CD14-positive monocyte (primary cell): ENCODE data around the gene COL25A1. TPM values are rescaled to one million over a fixed set of nuclear protein-coding genes. Genes with fewer than 3 reads are reported as not detected.

Experiments
- DNase-seq, 3 donors: peaks; one replicate each; pipeline ENCODE4 v3.0.0-alpha.2; 2011 to 2022
- H2AFZ ChIP-seq: 2 replicates; pipeline ENCODE4 v1.6.0; 2012; ENCODE audit warnings: mild to moderate bottlenecking, low read depth, low read length, inconsistent platforms; ENCODE audit not compliant: insufficient read depth, poor library complexity, severe bottlenecking
- H3K27ac ChIP-seq, 2 donors: 1 replicate in 1 of 2; 2 replicates in 1 of 2; pipeline ENCODE4 v1.5.1; 2012 to 2013; ENCODE audit warnings: low read length in 2 of 2, control low read depth in 1 of 2, inconsistent platforms in 1 of 2, low read depth in 1 of 2, mild to moderate bottlenecking in 1 of 2
- H3K27me3 ChIP-seq, 2 donors: one replicate each; pipeline versions ENCODE4 v1.6.0 to v1.6.1; 2011 to 2013; ENCODE audit warnings: low read length in 2 of 2; ENCODE audit not compliant: control insufficient read depth in 2 of 2, insufficient read depth in 2 of 2
- H3K36me3 ChIP-seq, 2 donors: replicated peaks in 1 of 2; 1 replicate in 1 of 2; 2 replicates in 1 of 2; pipeline versions ENCODE4 v1.5.1 to v1.6.1; 2012 to 2013; ENCODE audit warnings: low read length in 2 of 2, control low read depth in 1 of 2, inconsistent platforms in 1 of 2, mild to moderate bottlenecking in 1 of 2; ENCODE audit not compliant: insufficient read depth in 2 of 2, control insufficient read depth in 1 of 2
- H3K4me1 ChIP-seq, 2 donors: 1 replicate in 1 of 2; 2 replicates in 1 of 2; pipeline versions ENCODE4 v1.5.1 to v1.6.1; 2012 to 2013; ENCODE audit warnings: low read length in 2 of 2, control low read depth in 1 of 2, inconsistent platforms in 1 of 2, mild to moderate bottlenecking in 1 of 2, moderate library complexity in 1 of 2; ENCODE audit not compliant: insufficient read depth in 2 of 2, control insufficient read depth in 1 of 2
- H3K4me2 ChIP-seq: replicated peaks from 2 replicates; pipeline ENCODE3; 2012; ENCODE audit warnings: low read length, moderate library complexity, mild to moderate bottlenecking; ENCODE audit not compliant: poor library complexity, severe bottlenecking; ENCODE audit errors: extremely low read depth
- H3K4me3 ChIP-seq, 3 experiments: fragments of 200-600 bp in 1 of 3; sonication (generic) in 1 of 3; replicated peaks in 1 of 3; 1 replicate in 2 of 3; 2 replicates in 1 of 3; pipeline ENCODE4 v1.5.1; 2011 to 2013; ENCODE audit warnings: low read length in 3 of 3, mild to moderate bottlenecking in 3 of 3, control low read depth in 2 of 3, low read depth in 2 of 3, inconsistent platforms in 1 of 3, moderate library complexity in 1 of 3
- H3K79me2 ChIP-seq: 2 replicates; pipeline ENCODE4 v1.6.0; 2012; ENCODE audit warnings: mild to moderate bottlenecking, control low read depth, inconsistent platforms, low read length, moderate library complexity; ENCODE audit not compliant: insufficient read depth
- H3K9ac ChIP-seq: 2 replicates; pipeline ENCODE4 v1.6.0; 2017; ENCODE audit warnings: low read length, mild to moderate bottlenecking; ENCODE audit not compliant: insufficient read depth, poor library complexity, severe bottlenecking
- H3K9me3 ChIP-seq, 2 donors: replicated peaks in 1 of 2; 1 replicate in 1 of 2; 2 replicates in 1 of 2; pipeline versions ENCODE4 v1.5.1 to v1.6.1; 2012 to 2013; ENCODE audit warnings: low read length in 2 of 2, control low read depth in 1 of 2; ENCODE audit not compliant: control insufficient read depth in 1 of 2, insufficient read depth in 1 of 2
- H4K20me1 ChIP-seq: 2 replicates; pipeline ENCODE4 v1.6.0; 2012; ENCODE audit warnings: mild to moderate bottlenecking, low read length, control low read depth, moderate library complexity; ENCODE audit not compliant: insufficient read depth
- H3K27ac Mint-ChIP-seq, 7 donors: one replicate each; pipeline ENCODE4 v1.8.0; 2020; ENCODE audit warnings: mild to moderate bottlenecking in 7 of 7, mixed read lengths in 7 of 7, moderate library complexity in 6 of 7, inconsistent platforms in 2 of 7
- H3K27me3 Mint-ChIP-seq, 3 donors: one replicate each; pipeline ENCODE4 v1.8.0; 2021 to 2022; ENCODE audit warnings: low read depth in 3 of 3, mild to moderate bottlenecking in 3 of 3, mixed read lengths in 3 of 3, moderate library complexity in 3 of 3, inconsistent platforms in 1 of 3
- H3K36me3 Mint-ChIP-seq, 2 donors: one replicate each; pipeline ENCODE4 v1.8.0; 2020; ENCODE audit warnings: mixed read lengths in 2 of 2, inconsistent platforms in 1 of 2, mild to moderate bottlenecking in 1 of 2
- H3K4me1 Mint-ChIP-seq: one replicate; pipeline ENCODE4 v1.8.0; 2020; ENCODE audit warnings: mild to moderate bottlenecking, mixed read lengths
- H3K4me3 Mint-ChIP-seq, 2 donors: one replicate each; pipeline ENCODE4 v1.8.0; 2020; ENCODE audit warnings: mild to moderate bottlenecking in 2 of 2, mixed read lengths in 2 of 2, moderate library complexity in 1 of 2
- H3K9me3 Mint-ChIP-seq, 7 donors: one replicate each; pipeline ENCODE4 v1.8.0; 2020 to 2022; ENCODE audit warnings: mixed read lengths in 7 of 7, mild to moderate bottlenecking in 6 of 7, moderate library complexity in 6 of 7, inconsistent platforms in 2 of 7
- WGBS: methylation state at CpG from one replicate; pipeline ENCODE4 v1.1.5; 2013; ENCODE audit warnings: missing lambda C conversion rate; ENCODE audit not compliant: insufficient coverage; 5-methylcytosine and 5-hydroxymethylcytosine counted together
- intact Hi-C, 2 donors: fragments of 100-400 bp; cut with micrococcal nuclease; formaldehyde crosslinking; loops; one replicate each; pipeline versions ENCODE4 v1.15.0 to v1.15.1; 2023
- polyA plus RNA-seq, 3 donors: library from polyadenylated mRNA; depleted of rRNA in 1 of 3; unstranded in 2 of 3; stranded (reverse) in 1 of 3; fragments of 300-500 nt in 2 of 3; fragments of >200 nt in 1 of 3; fragmentation: Illumina TruSeq in 2 of 3; gene quantifications; 1 replicate in 2 of 3; 2 replicates in 1 of 3; pipeline ENCODE4 v1.2.3, GENCODE V29; 2012 to 2021
- TF ChIP-seq, protein P1 (sequence below): fragments of 200-600 bp; IDR thresholded peaks from one replicate; pipeline ENCODE4 v1.8.0; 2022; ENCODE audit warnings: antibody characterized with exemption, mild to moderate bottlenecking

Gene COL25A1
- polyA plus RNA-seq, 3 donors: not detected

DNA sequence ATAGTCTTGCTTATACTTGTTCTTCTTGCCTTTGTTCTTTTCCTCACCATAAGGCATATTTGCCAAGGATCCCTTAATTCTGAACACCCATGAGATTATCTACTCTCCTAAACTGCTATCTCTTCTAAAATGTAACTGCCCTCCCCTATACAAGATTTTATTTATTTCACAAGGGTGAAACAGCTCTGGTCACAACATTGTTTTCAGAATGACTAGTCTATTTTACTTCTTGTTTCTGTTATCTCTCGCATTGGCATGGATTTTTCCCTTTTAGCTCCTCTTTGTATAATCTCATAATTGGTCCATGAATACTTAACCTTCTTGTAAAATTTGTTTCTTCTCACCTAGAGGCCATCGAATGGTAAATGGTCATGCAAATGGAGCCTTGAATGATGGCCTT is 17.2 kb upstream of the COL25A1 start:
- WGBS: no CpG with 5 or more reads among the region's 2 CpGs
- no peaks in the 10 kb centered on the region for H3K36me3 Mint-ChIP-seq

DNA sequence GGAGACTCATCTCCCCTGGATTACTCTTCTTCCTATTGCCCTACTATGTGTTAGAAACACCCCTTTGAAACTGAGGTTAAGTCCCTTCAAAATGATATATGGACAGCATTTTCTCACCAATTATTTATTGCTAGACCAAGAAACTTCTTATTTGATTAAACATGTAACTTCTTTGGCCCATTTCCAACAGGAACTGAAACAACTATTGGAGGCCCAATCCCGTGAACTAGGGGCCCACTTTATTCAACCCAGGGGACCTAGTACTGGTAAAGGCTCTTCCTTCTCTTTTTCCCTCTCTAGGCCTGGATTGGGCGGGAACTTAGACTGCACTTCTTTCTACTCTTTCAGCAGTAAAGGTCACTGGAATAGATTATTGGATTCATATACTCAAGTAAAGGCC is 16.7 kb upstream of the COL25A1 start:
- Mint-ChIP-seq H3K4me1 (peaks cover 14% of the 10 kb centered on the region), H3K36me3 (no peaks in the 10 kb centered on the region), H3K27me3 (peaks cover 1 to 3% (median 2%) of the 10 kb centered on the region in 3 donors), H3K9me3 (peaks cover 32 to 61% (median 50%) of the 10 kb centered on the region in 7 donors), H3K27ac (no peak overlapping the region), H3K4me3 (no peak overlapping the region)
- Histone ChIP-seq H3K79me2 (no peaks in the 10 kb centered on the region), H3K4me2 (no peak overlapping the region), H3K9me3 (peaks cover 41 to 51% of the 10 kb centered on the region in 2 donors), H3K27me3 (no peaks in the 10 kb centered on the region), H4K20me1 (no peaks in the 10 kb centered on the region), H3K9ac (no peak overlapping the region), H3K4me3 (no peak overlapping the region), H3K4me1 (peaks cover 6 to 10% of the 10 kb centered on the region in 2 donors), H3K27ac (no peak overlapping the region), H2AFZ (no peak overlapping the region), H3K36me3 (no peaks in the 10 kb centered on the region)
- WGBS: 0% methylated on average over 1 of the region's 2 CpGs
- intact Hi-C loops: no loop called here
- TF ChIP-seq, protein P1, sequence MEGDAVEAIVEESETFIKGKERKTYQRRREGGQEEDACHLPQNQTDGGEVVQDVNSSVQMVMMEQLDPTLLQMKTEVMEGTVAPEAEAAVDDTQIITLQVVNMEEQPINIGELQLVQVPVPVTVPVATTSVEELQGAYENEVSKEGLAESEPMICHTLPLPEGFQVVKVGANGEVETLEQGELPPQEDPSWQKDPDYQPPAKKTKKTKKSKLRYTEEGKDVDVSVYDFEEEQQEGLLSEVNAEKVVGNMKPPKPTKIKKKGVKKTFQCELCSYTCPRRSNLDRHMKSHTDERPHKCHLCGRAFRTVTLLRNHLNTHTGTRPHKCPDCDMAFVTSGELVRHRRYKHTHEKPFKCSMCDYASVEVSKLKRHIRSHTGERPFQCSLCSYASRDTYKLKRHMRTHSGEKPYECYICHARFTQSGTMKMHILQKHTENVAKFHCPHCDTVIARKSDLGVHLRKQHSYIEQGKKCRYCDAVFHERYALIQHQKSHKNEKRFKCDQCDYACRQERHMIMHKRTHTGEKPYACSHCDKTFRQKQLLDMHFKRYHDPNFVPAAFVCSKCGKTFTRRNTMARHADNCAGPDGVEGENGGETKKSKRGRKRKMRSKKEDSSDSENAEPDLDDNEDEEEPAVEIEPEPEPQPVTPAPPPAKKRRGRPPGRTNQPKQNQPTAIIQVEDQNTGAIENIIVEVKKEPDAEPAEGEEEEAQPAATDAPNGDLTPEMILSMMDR: no peak
- DNase-seq: no peak

More for the DNA sequence above, 17.2 kb upstream of the COL25A1 start:
- Histone ChIP-seq H3K9ac (no peak overlapping the region), H3K36me3 (no peaks in the 10 kb centered on the region), H2AFZ (no peak overlapping the region), H3K4me2 (no peak overlapping the region), H3K9me3 (peaks cover 40 to 48% of the 10 kb centered on the region in 2 donors), H3K79me2 (no peaks in the 10 kb centered on the region), H3K4me1 (peaks cover 6 to 10% of the 10 kb centered on the region in 2 donors), H3K27me3 (no peaks in the 10 kb centered on the region), H3K27ac (no peak overlapping the region), H3K4me3 (no peak overlapping the region), H4K20me1 (no peaks in the 10 kb centered on the region)
- Mint-ChIP-seq H3K4me1 (peaks cover 14% of the 10 kb centered on the region), H3K27ac (no peak overlapping the region), H3K27me3 (peaks cover 1 to 3% (median 2%) of the 10 kb centered on the region in 3 donors), H3K9me3 (peaks cover 33 to 56% (median 46%) of the 10 kb centered on the region in 7 donors), H3K4me3 (no peak overlapping the region)
- no peak for DNase-seq
- intact Hi-C loops: no loop called here
- TF ChIP-seq, protein P1: no peak
